GM18520 (cell line): ENCODE data around the gene EXO1.
A peak's percentile ranks its signal among the peaks of the same experiment; 100 is the strongest.
"Not testable (repeated sequence)": the region's sequence is repeated elsewhere in the genome, so short reads cannot be mapped to it uniquely, and the experiment has no call there.

Source experiments
- ATAC-seq: cut with Tn5 transposase; IDR thresholded peaks from one replicate; pipeline ENCODE4 v1.9.1; 2021; ENCODE audit not compliant: unreplicated experiment

EXO1 gene

GRCh38 chr1:241836941-241837340 lies 11.1 kb upstream of the EXO1 start:
- no peak for ATAC-seq

GRCh38 chr1:241837416-241837815 lies 10.6 kb upstream of the EXO1 start:
- no peak for ATAC-seq

- no peak for ATAC-seq
Measured at GRCh38 chr1:241837901-241838300, 10.1 kb upstream of the EXO1 start.

- no peak for ATAC-seq
Measured at GRCh38 chr1:241838897-241839296, 9.1 kb upstream of the EXO1 start.

- ATAC-seq = no peak
Measured at GRCh38 chr1:241839369-241839979, 8.5 kb upstream of the EXO1 start.

- ATAC-seq = no peak
Measured at GRCh38 chr1:241840164-241840563, 7.8 kb upstream of the EXO1 start.

GRCh38 chr1:241841691-241842090 lies 6.3 kb upstream of the EXO1 start:
- ATAC-seq = no peak

- ATAC-seq = no peak
Measured at GRCh38 chr1:241842565-241842964, 5.4 kb upstream of the EXO1 start.

GRCh38 chr1:241844593-241844992 lies 3.4 kb upstream of the EXO1 start:
- no peak for ATAC-seq

GRCh38 chr1:241846375-241846774 lies 1.6 kb upstream of the EXO1 start:
- no peak for ATAC-seq

- no peak for ATAC-seq
Measured at GRCh38 chr1:241846862-241847539, 1.0 kb upstream of the EXO1 start.

GRCh38 chr1:241847540-241847795 lies 536 bp upstream of the EXO1 start:
- no peak for ATAC-seq

- ATAC-seq = no peak
Measured at GRCh38 chr1:241848686-241849344, 811 bp downstream of the EXO1 start.

- ATAC-seq = no peak
Measured at GRCh38 chr1:241849345-241849695, 1.3 kb downstream of the EXO1 start.

- not testable (repeated sequence) for ATAC-seq
Measured at GRCh38 chr1:241855545-241856140, 7.6 kb downstream of the EXO1 start.

GRCh38 chr1:241857131-241857530 lies 9.1 kb downstream of the EXO1 start:
- ATAC-seq = peak; percentile 51

GRCh38 chr1:241860922-241861321 lies 12.9 kb downstream of the EXO1 start:
- ATAC-seq = no peak

GRCh38 chr1:241869022-241869421 lies 21.0 kb downstream of the EXO1 start:
- ATAC-seq = no peak

GRCh38 chr1:241870336-241870735 lies 22.3 kb downstream of the EXO1 start:
- ATAC-seq = no peak

- ATAC-seq = no peak
Measured at GRCh38 chr1:241870746-241871430, 22.9 kb downstream of the EXO1 start.

- ATAC-seq = no peak
Measured at GRCh38 chr1:241881440-241881839, 33.4 kb downstream of the EXO1 start.

- no peak for ATAC-seq
Measured at GRCh38 chr1:241883159-241883558, 35.2 kb downstream of the EXO1 start.
